ENCODE measurements around the gene FAM13A.

DNA sequence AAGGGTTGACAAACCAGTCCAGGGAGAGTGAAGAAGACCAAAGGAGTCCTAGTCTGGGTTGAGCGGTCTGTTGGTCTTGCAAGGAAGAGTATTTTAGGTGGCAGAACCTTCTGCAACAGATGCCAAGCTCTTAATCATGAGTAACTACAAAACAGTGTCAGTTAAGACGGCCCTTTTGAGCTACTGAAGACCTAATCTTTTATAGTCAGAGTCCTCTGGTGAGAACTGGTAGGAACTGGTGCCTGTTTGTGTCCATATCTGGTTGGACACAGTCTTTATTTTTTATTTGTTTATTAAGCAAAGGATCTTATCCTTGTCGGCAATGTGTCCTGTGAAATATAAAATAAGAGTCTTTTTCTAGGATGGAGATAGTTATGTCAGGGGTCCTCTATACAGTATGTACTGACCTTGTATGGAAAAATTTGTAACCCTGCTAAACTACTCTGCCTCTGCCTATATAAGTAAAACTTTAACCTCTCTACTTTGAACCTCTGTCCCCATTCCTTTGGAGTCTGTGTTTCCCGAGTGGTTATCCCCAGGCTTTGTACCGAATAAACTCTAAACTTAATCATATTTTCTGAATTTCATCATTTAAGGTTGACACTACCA is 47.1 kb downstream of the FAM13A start:
- TF ChIP-seq, protein P1, sequence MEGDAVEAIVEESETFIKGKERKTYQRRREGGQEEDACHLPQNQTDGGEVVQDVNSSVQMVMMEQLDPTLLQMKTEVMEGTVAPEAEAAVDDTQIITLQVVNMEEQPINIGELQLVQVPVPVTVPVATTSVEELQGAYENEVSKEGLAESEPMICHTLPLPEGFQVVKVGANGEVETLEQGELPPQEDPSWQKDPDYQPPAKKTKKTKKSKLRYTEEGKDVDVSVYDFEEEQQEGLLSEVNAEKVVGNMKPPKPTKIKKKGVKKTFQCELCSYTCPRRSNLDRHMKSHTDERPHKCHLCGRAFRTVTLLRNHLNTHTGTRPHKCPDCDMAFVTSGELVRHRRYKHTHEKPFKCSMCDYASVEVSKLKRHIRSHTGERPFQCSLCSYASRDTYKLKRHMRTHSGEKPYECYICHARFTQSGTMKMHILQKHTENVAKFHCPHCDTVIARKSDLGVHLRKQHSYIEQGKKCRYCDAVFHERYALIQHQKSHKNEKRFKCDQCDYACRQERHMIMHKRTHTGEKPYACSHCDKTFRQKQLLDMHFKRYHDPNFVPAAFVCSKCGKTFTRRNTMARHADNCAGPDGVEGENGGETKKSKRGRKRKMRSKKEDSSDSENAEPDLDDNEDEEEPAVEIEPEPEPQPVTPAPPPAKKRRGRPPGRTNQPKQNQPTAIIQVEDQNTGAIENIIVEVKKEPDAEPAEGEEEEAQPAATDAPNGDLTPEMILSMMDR (IDR thresholded peaks at IDR 0.05) = no peak
- TF ChIP-seq POLR2A (IDR thresholded peaks at IDR 0.05) = no peak
